Testis (tissue), 3 donors: ENCODE data around the gene SAP30BP. TPM values are rescaled to one million over a fixed set of nuclear protein-coding genes. Genes with fewer than 3 reads are reported as not detected.

Experiments
- DNase-seq: peaks from one replicate; pipeline ENCODE4 v3.0.0-alpha.2; 2019
- H3K27ac ChIP-seq, 2 donors: fragments of 200-600 bp; sonication (generic); one replicate each; pipeline ENCODE4 v1.5.1; 2019
- H3K27me3 ChIP-seq: fragments of 200-600 bp; sonication (generic); one replicate; pipeline ENCODE4 v1.5.1; 2019
- H3K36me3 ChIP-seq: fragments of 200-600 bp; sonication (generic); one replicate; pipeline ENCODE4 v1.5.1; 2017; ENCODE audit warnings: low read depth; ENCODE audit errors: missing control alignments
- H3K4me1 ChIP-seq: fragments of 200-600 bp; sonication (generic); one replicate; pipeline ENCODE4 v1.5.1; 2019
- H3K4me3 ChIP-seq, 2 donors: fragments of 200-600 bp; sonication (generic); one replicate each; pipeline ENCODE4 v1.5.1; 2017 to 2019
- H3K9me3 ChIP-seq: fragments of 200-600 bp; sonication (generic); one replicate; pipeline ENCODE4 v1.5.1; 2017
- CTCF ChIP-seq, 3 experiments: fragments of 450-650 bp in 2 of 3; fragments of 200-600 bp in 1 of 3; sonication (generic) in 1 of 3; IDR thresholded peaks; one replicate each; pipeline ENCODE4 v1.5.1; 2016 to 2019; ENCODE audit warnings: antibody characterized with exemption in 3 of 3, mild to moderate bottlenecking in 2 of 3, moderate library complexity in 1 of 3
- POLR2A ChIP-seq: fragments of 450-650 bp; IDR thresholded peaks from one replicate; pipeline ENCODE4 v1.6.1; 2017; ENCODE audit warnings: antibody characterized with exemption, mild to moderate bottlenecking, moderate library complexity
- WGBS, 2 donors: methylation state at CpG; one replicate each; pipeline ENCODE4 v1.1.5; 2018; 5-methylcytosine and 5-hydroxymethylcytosine counted together
- intact Hi-C: fragments of 100-400 bp; cut with DNase I; formaldehyde crosslinking; loops from one replicate; pipeline ENCODE4 v1.15.1; 2023; ENCODE audit warnings: low total_unique reads
- polyA plus RNA-seq: library from polyadenylated mRNA; stranded (reverse); fragments of 350-450 nt; fragmentation: Illumina TruSeq; extraction: RNeasy Lipid Tissue Mini Kit (QIAGEN cat#74804); gene quantifications from one replicate; pipeline ENCODE4 v1.2.3, GENCODE V29; 2014; ENCODE audit warnings: low read depth, low replicate concordance; ENCODE audit not compliant: insufficient read depth
- total RNA-seq, 2 donors: library from RNA; depleted of rRNA; stranded (reverse); fragments of >200 nt; gene quantifications; one replicate each; pipeline ENCODE4 v1.2.3, GENCODE V29; 2016

Gene SAP30BP
- total and polyA plus RNA-seq, 3 donors from 2014 or later, result 78.4 to 95.9 (median 86.9) TPM

- no peaks in the 10 kb centered on the region for H3K36me3 ChIP-seq
- H3K4me1 ChIP-seq, result peaks cover 26% of the 10 kb centered on the region
- DNase-seq, result no peak
- no peak overlapping the region for H3K4me3 ChIP-seq
- WGBS, 2 donors, result 79 to 80% methylated on average over 18 to 26 of the region's 26 CpGs
- TF ChIP-seq CTCF (IDR thresholded peaks at IDR 0.05), result no peak
- no peak for TF ChIP-seq POLR2A
- intact Hi-C loops, result no loop called here
- H3K27ac ChIP-seq, result no peak overlapping the region
- no peaks in the 10 kb centered on the region for H3K27me3 ChIP-seq
- H3K9me3 ChIP-seq, result no peaks in the 10 kb centered on the region
These were observed 36.8 kb upstream of the SAP30BP start for GRCh38 chr17:75630071-75630917.

GRCh38 chr17:75631353-75631752 is 35.8 kb upstream of the SAP30BP start:
- Histone ChIP-seq H3K9me3 (no peaks in the 10 kb centered on the region), H3K4me3 (no peak overlapping the region), H3K27ac (no peak overlapping the region), H3K36me3 (no peaks in the 10 kb centered on the region), H3K4me1 (peaks cover 33% of the 10 kb centered on the region), H3K27me3 (no peaks in the 10 kb centered on the region)
- intact Hi-C loops, result no loop called here
- no peak for DNase-seq
- 78 to 81% methylated on average over 5 to 27 of the region's 27 CpGs for WGBS, 2 donors
- TF ChIP-seq POLR2A, result no peak
- no peak for TF ChIP-seq CTCF (IDR thresholded peaks at IDR 0.05)

- no peaks in the 10 kb centered on the region for H3K27me3 ChIP-seq
- no peak for TF ChIP-seq CTCF (IDR thresholded peaks at IDR 0.05)
- TF ChIP-seq POLR2A, result no peak
- peaks cover 41% of the 10 kb centered on the region for H3K4me1 ChIP-seq
- intact Hi-C loops, result no loop called here
- no peaks in the 10 kb centered on the region for H3K9me3 ChIP-seq
- H3K27ac ChIP-seq, result peak overlapping the region in 1 of 2 donors; percentile 76
- 81 to 86% methylated on average over 11 to 12 of the region's 12 CpGs for WGBS, 2 donors
- no peaks in the 10 kb centered on the region for H3K36me3 ChIP-seq
- DNase-seq, result no peak
- H3K4me3 ChIP-seq, result no peak overlapping the region
These were observed 34.7 kb upstream of the SAP30BP start for GRCh38 chr17:75632428-75632827.

- no peak within 1 kb of the TSS for H3K4me3 ChIP-seq
These were observed 34.2 kb upstream of the SAP30BP start, which contains the start of gene SMIM5 for GRCh38 chr17:75632863-75633485. TSS of gene SMIM5 (plus strand) at chr17:75633434. CDS start at chr17:75640202, 6,768 bp downstream.

More at GRCh38 chr17:75632863-75633485, 34.2 kb upstream of the SAP30BP start, which contains the start of gene SMIM5:
- Histone ChIP-seq H3K9me3 (no peaks in the 10 kb centered on the region), H3K36me3 (no peaks in the 10 kb centered on the region), H3K4me1 (peaks cover 41% of the 10 kb centered on the region), H3K27me3 (no peaks in the 10 kb centered on the region), H3K27ac (peak within 1 kb of the TSS; percentile 60 to 76)
- 21 to 24% methylated on average over 6 to 19 of the region's 19 CpGs for WGBS, 2 donors
- TF ChIP-seq POLR2A, result no peak
- peak; percentile 93 for TF ChIP-seq CTCF (IDR thresholded peaks at IDR 0.05)
- intact Hi-C loops, result no loop called here
- DNase-seq, result peak; percentile 92
